ENCODE results near the gene CWC27.

Gene CWC27

DNA sequence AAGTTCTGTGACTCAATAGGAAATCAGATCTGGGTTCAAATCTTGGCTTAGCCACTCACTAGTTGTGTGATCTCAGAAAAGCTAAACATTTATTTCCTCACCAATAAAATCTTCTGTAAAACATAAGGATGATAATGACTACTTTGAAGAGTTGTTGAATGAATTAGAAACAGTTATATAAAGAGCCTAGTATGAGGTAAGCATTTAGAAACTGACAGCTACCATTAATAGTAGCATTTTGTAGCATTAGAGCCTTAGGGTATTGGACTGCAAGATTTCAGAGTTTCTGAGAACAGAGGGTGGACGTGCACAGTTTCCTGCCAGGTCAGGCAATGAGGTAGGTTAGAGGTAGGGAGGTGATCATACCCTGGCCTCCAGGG lies 293.2 kb downstream of the CWC27 start:
- Histone ChIP-seq H2AFZ (ENCODE audit: low read depth, low read length) (no peak overlapping the region), H3K9me3 (ENCODE audit: insufficient read depth, low read length, severe bottlenecking) (no peaks in the 10 kb centered on the region), H3K27ac (ENCODE audit: low read length) (no peak overlapping the region), H3K4me2 (ENCODE audit: insufficient read depth, low read length) (no peak overlapping the region), H3K9ac (ENCODE audit: low read depth, low read length) (no peak overlapping the region), H3K36me3 (ENCODE audit: insufficient read depth, low read length) (no peaks in the 10 kb centered on the region), H3K27me3 (ENCODE audit: insufficient read depth, low read length, poor library complexity) (no peaks in the 10 kb centered on the region), H3K4me1 (ENCODE audit: insufficient read depth, low read length) (no peaks in the 10 kb centered on the region), H3K4me3 (ENCODE audit: low read depth in 1 of 2, low read length in 2 of 2) (no peak overlapping the region), H3K79me2 (ENCODE audit: insufficient read depth, low read length) (no peaks in the 10 kb centered on the region), H4K20me1 (ENCODE audit: insufficient read depth, low read length) (no peaks in the 10 kb centered on the region)
- ATAC-seq (ENCODE audit: insufficient read depth, low read depth) (no peak), DNase-seq (no peak)
- no peak for TF ChIP-seq EZH2 (IDR thresholded peaks at IDR 0.05; ENCODE audit: borderline replicate concordance, low read depth, low read length, severe bottlenecking)
- TF ChIP-seq, protein P1, sequence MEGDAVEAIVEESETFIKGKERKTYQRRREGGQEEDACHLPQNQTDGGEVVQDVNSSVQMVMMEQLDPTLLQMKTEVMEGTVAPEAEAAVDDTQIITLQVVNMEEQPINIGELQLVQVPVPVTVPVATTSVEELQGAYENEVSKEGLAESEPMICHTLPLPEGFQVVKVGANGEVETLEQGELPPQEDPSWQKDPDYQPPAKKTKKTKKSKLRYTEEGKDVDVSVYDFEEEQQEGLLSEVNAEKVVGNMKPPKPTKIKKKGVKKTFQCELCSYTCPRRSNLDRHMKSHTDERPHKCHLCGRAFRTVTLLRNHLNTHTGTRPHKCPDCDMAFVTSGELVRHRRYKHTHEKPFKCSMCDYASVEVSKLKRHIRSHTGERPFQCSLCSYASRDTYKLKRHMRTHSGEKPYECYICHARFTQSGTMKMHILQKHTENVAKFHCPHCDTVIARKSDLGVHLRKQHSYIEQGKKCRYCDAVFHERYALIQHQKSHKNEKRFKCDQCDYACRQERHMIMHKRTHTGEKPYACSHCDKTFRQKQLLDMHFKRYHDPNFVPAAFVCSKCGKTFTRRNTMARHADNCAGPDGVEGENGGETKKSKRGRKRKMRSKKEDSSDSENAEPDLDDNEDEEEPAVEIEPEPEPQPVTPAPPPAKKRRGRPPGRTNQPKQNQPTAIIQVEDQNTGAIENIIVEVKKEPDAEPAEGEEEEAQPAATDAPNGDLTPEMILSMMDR (IDR thresholded peaks at IDR 0.05; ENCODE audit: borderline replicate concordance, extremely low read depth, low read length, poor library complexity, severe bottlenecking) = no peak

DNA sequence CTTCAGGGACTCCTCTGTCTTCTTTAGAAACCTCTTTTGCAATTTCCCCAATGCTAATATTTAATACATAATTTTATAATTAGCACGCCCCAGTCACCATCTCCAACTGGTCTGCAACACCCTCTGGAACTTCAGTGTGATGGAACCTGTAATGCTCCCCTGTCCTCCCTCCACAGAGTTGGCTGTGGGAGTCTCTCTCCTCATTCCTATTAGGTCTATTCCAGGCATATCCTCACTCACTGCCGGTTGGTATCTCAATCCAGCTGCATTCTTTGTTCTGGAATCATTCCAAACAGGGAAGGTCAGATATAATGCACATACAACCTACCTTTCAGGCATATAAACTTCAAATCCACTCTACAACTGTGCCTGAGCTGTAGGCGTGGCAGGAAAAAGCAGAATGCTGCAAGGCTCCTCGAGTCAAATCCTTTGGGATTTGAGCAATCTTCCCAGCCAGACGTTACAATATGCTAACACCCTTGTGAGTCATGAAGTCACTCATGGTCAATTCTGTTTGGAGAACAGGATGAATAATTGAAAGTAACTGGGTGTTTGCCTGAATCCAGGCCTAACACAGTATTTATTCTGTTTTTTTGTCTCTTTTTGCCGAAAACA lies 293.8 kb downstream of the CWC27 start:
- H4K20me1 ChIP-seq (ENCODE audit: insufficient read depth, low read length) = no peaks in the 10 kb centered on the region
- H3K9ac ChIP-seq (ENCODE audit: low read depth, low read length) = no peak overlapping the region
- H3K36me3 ChIP-seq (ENCODE audit: insufficient read depth, low read length) = no peaks in the 10 kb centered on the region
- H3K4me3 ChIP-seq (ENCODE audit: low read depth in 1 of 2, low read length in 2 of 2) = no peak overlapping the region
- no peaks in the 10 kb centered on the region for H3K4me1 ChIP-seq (ENCODE audit: insufficient read depth, low read length)
- H3K4me2 ChIP-seq (ENCODE audit: insufficient read depth, low read length) = no peak overlapping the region
- H3K27ac ChIP-seq (ENCODE audit: low read length) = no peak overlapping the region
- H3K9me3 ChIP-seq (ENCODE audit: insufficient read depth, low read length, severe bottlenecking) = no peaks in the 10 kb centered on the region
- no peaks in the 10 kb centered on the region for H3K27me3 ChIP-seq (ENCODE audit: insufficient read depth, low read length, poor library complexity)
- DNase-seq = no peak
- no peak overlapping the region for H2AFZ ChIP-seq (ENCODE audit: low read depth, low read length)
- H3K79me2 ChIP-seq (ENCODE audit: insufficient read depth, low read length) = no peaks in the 10 kb centered on the region
- ATAC-seq (ENCODE audit: insufficient read depth, low read depth) = no peak
- TF ChIP-seq, protein P1 (IDR thresholded peaks at IDR 0.05; ENCODE audit: borderline replicate concordance, extremely low read depth, low read length, poor library complexity, severe bottlenecking) = no peak
- TF ChIP-seq EZH2 (IDR thresholded peaks at IDR 0.05; ENCODE audit: borderline replicate concordance, low read depth, low read length, severe bottlenecking) = no peak

DNA sequence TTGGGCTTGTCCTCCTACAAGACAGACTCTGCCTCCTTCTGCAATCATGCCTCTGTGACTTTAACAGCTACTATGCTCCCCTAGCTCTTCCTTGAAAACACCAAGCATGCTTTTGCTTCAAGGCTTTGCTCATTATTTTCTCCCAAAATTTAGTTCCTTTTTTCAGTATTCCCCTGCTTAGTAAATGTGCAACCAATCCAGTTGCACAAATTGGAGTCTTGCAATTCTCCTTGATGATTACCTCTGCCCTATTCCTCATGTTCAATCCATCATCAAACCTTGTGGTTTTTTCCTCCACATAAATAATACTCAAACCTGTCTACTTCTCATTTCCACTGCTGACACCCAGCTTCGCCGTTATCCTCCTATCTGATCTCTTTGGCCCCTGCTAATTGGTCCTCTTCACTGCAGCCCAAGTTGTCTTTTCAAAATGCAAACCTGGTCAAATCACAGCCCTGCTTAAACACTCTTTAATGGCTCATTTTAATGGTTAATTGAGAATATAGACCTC lies 296.3 kb downstream of the CWC27 start:
- H3K27me3 ChIP-seq (ENCODE audit: insufficient read depth, low read length, poor library complexity) = no peaks in the 10 kb centered on the region
- no peak overlapping the region for H3K4me3 ChIP-seq (ENCODE audit: low read depth in 1 of 2, low read length in 2 of 2)
- no peak for TF ChIP-seq EZH2 (IDR thresholded peaks at IDR 0.05; ENCODE audit: borderline replicate concordance, low read depth, low read length, severe bottlenecking)
- TF ChIP-seq, protein P1 (IDR thresholded peaks at IDR 0.05; ENCODE audit: borderline replicate concordance, extremely low read depth, low read length, poor library complexity, severe bottlenecking) = no peak
- H4K20me1 ChIP-seq (ENCODE audit: insufficient read depth, low read length) = no peaks in the 10 kb centered on the region
- DNase-seq (no peak), ATAC-seq (ENCODE audit: insufficient read depth, low read depth) (no peak)
- H3K27ac ChIP-seq (ENCODE audit: low read length) = no peak overlapping the region
- no peak overlapping the region for H2AFZ ChIP-seq (ENCODE audit: low read depth, low read length)
- H3K4me1 ChIP-seq (ENCODE audit: insufficient read depth, low read length) = no peaks in the 10 kb centered on the region
- no peak overlapping the region for H3K9ac ChIP-seq (ENCODE audit: low read depth, low read length)
- no peaks in the 10 kb centered on the region for H3K9me3 ChIP-seq (ENCODE audit: insufficient read depth, low read length, severe bottlenecking)
- H3K79me2 ChIP-seq (ENCODE audit: insufficient read depth, low read length) = no peaks in the 10 kb centered on the region
- no peaks in the 10 kb centered on the region for H3K36me3 ChIP-seq (ENCODE audit: insufficient read depth, low read length)
- no peak overlapping the region for H3K4me2 ChIP-seq (ENCODE audit: insufficient read depth, low read length)

Measured in DND-41 (cell line).